OCI-LY7 (cell line): ENCODE measurements around the gene TSHZ2. TPM values are rescaled to one million over a fixed set of nuclear protein-coding genes. Genes with fewer than 3 reads are reported as not detected.

Source experiments
- BruUV-seq: library from RNA; stranded (reverse); fragments of 400-500 nt; replicated peaks from 2 replicates; lab custom pipeline; 2021; lab: Mats Ljungman, UMichigan
- CTCF ChIA-PET: fragments of 300-600 bp; sonication (Branson Sonifier 250); formaldehyde crosslinking; loops from one replicate; lab custom pipeline; 2022; ENCODE audit warnings: antibody characterized with exemption; ENCODE audit not compliant: unreplicated experiment; lab: Charles Lee
- POLR2A ChIA-PET: fragments of 300-600 bp; sonication (Branson Sonifier 250); formaldehyde crosslinking; loops from one replicate; lab custom pipeline; 2022; ENCODE audit warnings: antibody characterized with exemption; lab: Charles Lee
- DNase-seq: peaks from one replicate; pipeline ENCODE4 v3.0.0-alpha.2; 2015; ENCODE audit warnings: low spot score
- H2AFZ ChIP-seq: fragments of 200-600 bp; sonication (generic), shearing (Covaris generic); 2 replicates; pipeline ENCODE4 v1.6.1; 2014; ENCODE audit warnings: mild to moderate bottlenecking, antibody characterized with exemption, low read length, moderate library complexity
- H3K27ac ChIP-seq: fragments of 200-600 bp; sonication (generic); 2 replicates; pipeline ENCODE4 v1.5.1; 2014; ENCODE audit warnings: mixed run types, low read depth, mild to moderate bottlenecking, moderate library complexity, low read length, inconsistent platforms; ENCODE audit not compliant: poor library complexity, severe bottlenecking
- H3K36me3 ChIP-seq: fragments of 200-600 bp; sonication (generic); 2 replicates; pipeline ENCODE4 v1.6.1; 2014; ENCODE audit warnings: mild to moderate bottlenecking, antibody characterized with exemption, low read length, moderate library complexity, mixed read lengths; ENCODE audit not compliant: insufficient read depth
- H3K4me1 ChIP-seq: fragments of 200-600 bp; sonication (generic); 2 replicates; pipeline ENCODE4 v1.5.1; 2014; ENCODE audit warnings: mild to moderate bottlenecking, low read length; ENCODE audit not compliant: insufficient read depth, poor library complexity, severe bottlenecking
- H3K4me2 ChIP-seq: fragments of 200-600 bp; sonication (generic); 2 replicates; pipeline ENCODE4 v1.6.1; 2014; ENCODE audit warnings: mild to moderate bottlenecking, low read length
- H3K4me3 ChIP-seq: fragments of 200-600 bp; sonication (generic); 2 replicates; pipeline ENCODE4 v1.5.1; 2014; ENCODE audit warnings: mild to moderate bottlenecking, low read depth, low read length; ENCODE audit not compliant: poor library complexity, severe bottlenecking
- H3K79me2 ChIP-seq: fragments of 200-600 bp; sonication (generic); 2 replicates; pipeline ENCODE4 v1.6.1; 2016; ENCODE audit warnings: low read depth, mild to moderate bottlenecking, low read length, moderate library complexity, mixed read lengths; ENCODE audit not compliant: insufficient read depth
- H3K9me2 ChIP-seq: fragments of 200-600 bp; sonication (generic); 2 replicates; pipeline ENCODE4 v1.6.1; 2016; ENCODE audit warnings: mild to moderate bottlenecking, low read length, mixed read lengths; ENCODE audit not compliant: insufficient read depth
- H3K9me3 ChIP-seq: fragments of 200-600 bp; sonication (generic); 2 replicates; pipeline ENCODE4 v1.6.1; 2014; ENCODE audit warnings: mild to moderate bottlenecking, mixed run types, low read length, mixed read lengths
- H4K20me1 ChIP-seq: fragments of 200-600 bp; sonication (generic); 2 replicates; pipeline ENCODE4 v1.6.1; 2014; ENCODE audit warnings: mild to moderate bottlenecking, antibody characterized with exemption, low read length, moderate library complexity, mixed read lengths; ENCODE audit not compliant: insufficient read depth
- CTCF ChIP-seq: fragments of 200-600 bp; sonication (generic); conservative IDR thresholded peaks from 2 replicates; pipeline ENCODE4 v1.5.1; 2014; ENCODE audit warnings: mild to moderate bottlenecking, antibody characterized with exemption, low read length, moderate library complexity, mixed read lengths
- EZH2phosphoT487 ChIP-seq: fragments of 200-600 bp; sonication (generic); IDR thresholded peaks from 2 replicates; pipeline ENCODE4 v1.6.1; 2018; ENCODE audit warnings: low read depth, borderline replicate concordance, mild to moderate bottlenecking, mixed run types, antibody characterized with exemption, low read length, moderate library complexity, mixed read lengths
- intact Hi-C: fragments of 100-400 bp; cut with micrococcal nuclease; formaldehyde crosslinking; loops from one replicate; pipeline ENCODE4 v1.10.0; 2022; ENCODE audit not compliant: unreplicated experiment
- total RNA-seq, 2 experiments: library from RNA; depleted of rRNA in 1 of 2; stranded (reverse); fragments of >200 nt in 1 of 2; shearing (Covaris generic) in 1 of 2; gene quantifications; 2 replicates each; pipeline ENCODE4 v1.2.3, GENCODE V29; 2014 to 2022

TSHZ2 gene
- total RNA-seq, 2 experiments from 2014 or later = not detected

- TF ChIP-seq EZH2phosphoT487 (no peak), CTCF (no peak)
- Histone ChIP-seq H3K4me1 (no peaks in the 10 kb centered on the region), H2AFZ (no peak overlapping the region), H3K9me2 (no peaks in the 10 kb centered on the region), H3K27ac (no peak overlapping the region), H3K79me2 (no peaks in the 10 kb centered on the region), H3K9me3 (no peaks in the 10 kb centered on the region), H4K20me1 (no peaks in the 10 kb centered on the region), H3K4me2 (no peak overlapping the region), H3K36me3 (no peaks in the 10 kb centered on the region), H3K4me3 (no peak overlapping the region)
- DNase-seq = no peak
- no TSS peak for BruUV-seq
- CTCF ChIA-PET = no interaction called here
- intact Hi-C loops = no loop called here
- POLR2A ChIA-PET = interaction anchor here (0.5 to 0.7 kb wide), 2 partner anchors 748 to 865 kb away, joined by 3 to 4 read pairs; no protein-coding TSS in a partner anchor
These were observed 302.2 kb downstream of the TSHZ2 start for GRCh38 chr20:53274365-53274764.

GRCh38 chr20:53274807-53275206, 302.6 kb downstream of the TSHZ2 start:
- TF ChIP-seq EZH2phosphoT487 (no peak), CTCF (no peak)
- H3K4me1 ChIP-seq = no peaks in the 10 kb centered on the region
- H3K36me3 ChIP-seq = no peaks in the 10 kb centered on the region
- POLR2A ChIA-PET = interaction anchor here (0.7 kb wide), 1 partner anchor 748 kb away, joined by 4 read pairs; no protein-coding TSS in a partner anchor
- H3K9me2 ChIP-seq = no peaks in the 10 kb centered on the region
- no peak for DNase-seq
- H3K9me3 ChIP-seq = no peaks in the 10 kb centered on the region
- no peak overlapping the region for H2AFZ ChIP-seq
- no peak overlapping the region for H3K4me3 ChIP-seq
- intact Hi-C loops = no loop called here
- H4K20me1 ChIP-seq = no peaks in the 10 kb centered on the region
- H3K4me2 ChIP-seq = no peak overlapping the region
- CTCF ChIA-PET = no interaction called here
- no peaks in the 10 kb centered on the region for H3K79me2 ChIP-seq
- BruUV-seq = no TSS peak
- H3K27ac ChIP-seq = no peak overlapping the region

GRCh38 chr20:53276143-53276542, 304.0 kb downstream of the TSHZ2 start:
- Histone ChIP-seq H3K4me1 (no peaks in the 10 kb centered on the region), H3K79me2 (no peaks in the 10 kb centered on the region), H3K36me3 (no peaks in the 10 kb centered on the region), H3K27ac (no peak overlapping the region), H3K4me2 (no peak overlapping the region), H3K9me3 (no peaks in the 10 kb centered on the region), H3K4me3 (no peak overlapping the region), H3K9me2 (no peaks in the 10 kb centered on the region), H4K20me1 (no peaks in the 10 kb centered on the region), H2AFZ (no peak overlapping the region)
- TF ChIP-seq CTCF (no peak), EZH2phosphoT487 (no peak)
- ChIA-PET POLR2A (interaction anchor here (0.7 to 1.3 kb wide), 2 partner anchors 11 to 596 kb away, joined by 3 to 4 read pairs; no protein-coding TSS in a partner anchor), CTCF (no interaction called here)
- intact Hi-C loops = no loop called here
- no TSS peak for BruUV-seq
- DNase-seq = no peak
